ENCODE results near the gene TGOLN2. TPM values are rescaled to one million over a fixed set of nuclear protein-coding genes. Genes with fewer than 3 reads are reported as not detected.
"Not testable (repeated sequence)": the region's sequence is repeated elsewhere in the genome, so short reads cannot be mapped to it uniquely, and the experiment has no call there.

Gene TGOLN2
- total and polyA plus RNA-seq, 2 of the 13 experiments (the other 11 are each of a cell fraction or from before 2014, with no cell fraction given): 99.6 to 155 TPM

DNA sequence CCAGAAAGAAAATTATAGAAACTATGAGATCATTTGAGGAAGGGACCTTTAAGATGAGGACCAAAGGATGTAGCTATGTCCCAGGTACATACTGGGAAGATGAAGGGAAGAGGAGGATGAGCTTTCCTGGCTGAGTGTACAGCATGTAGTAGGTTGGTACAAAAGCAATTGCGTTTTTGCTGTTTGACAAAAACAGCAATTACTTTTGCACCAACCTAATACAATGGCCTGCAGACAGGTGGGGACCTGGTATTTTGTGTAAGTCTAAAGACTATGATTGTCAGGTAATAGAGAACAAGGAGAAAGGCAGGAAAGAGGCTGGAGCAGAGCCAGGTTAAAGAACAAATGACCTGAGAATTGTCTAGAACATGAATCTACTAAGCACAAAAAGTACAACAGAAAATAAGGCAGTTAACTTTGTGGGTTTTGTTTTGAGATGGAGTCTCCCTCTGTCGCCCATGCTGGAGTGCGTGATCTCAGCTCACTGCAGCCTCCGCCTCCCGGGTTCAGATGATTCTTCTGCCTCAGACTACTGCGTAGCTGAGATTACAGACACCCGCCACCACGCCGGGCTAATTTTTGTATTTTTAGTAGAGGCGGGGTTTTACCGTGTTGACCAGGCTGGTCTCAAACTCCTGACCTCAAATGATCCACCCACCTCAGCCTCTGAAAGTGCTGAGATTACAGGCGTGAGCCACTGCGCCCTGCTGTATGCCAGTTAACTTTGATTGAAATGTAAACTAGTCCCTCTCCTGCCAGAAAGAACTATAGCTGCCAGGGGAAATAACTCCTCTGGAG, 3.2 kb upstream of the TGOLN2 start (continued):
- TF ChIP-seq RAD51 (IDR thresholded peaks at IDR 0.05; ENCODE audit: borderline replicate concordance): no peak
- TF ChIP-seq SRY (CRISPR knock-in tag; IDR thresholded peaks at IDR 0.05): no peak
- TF ChIP-seq, protein P1, sequence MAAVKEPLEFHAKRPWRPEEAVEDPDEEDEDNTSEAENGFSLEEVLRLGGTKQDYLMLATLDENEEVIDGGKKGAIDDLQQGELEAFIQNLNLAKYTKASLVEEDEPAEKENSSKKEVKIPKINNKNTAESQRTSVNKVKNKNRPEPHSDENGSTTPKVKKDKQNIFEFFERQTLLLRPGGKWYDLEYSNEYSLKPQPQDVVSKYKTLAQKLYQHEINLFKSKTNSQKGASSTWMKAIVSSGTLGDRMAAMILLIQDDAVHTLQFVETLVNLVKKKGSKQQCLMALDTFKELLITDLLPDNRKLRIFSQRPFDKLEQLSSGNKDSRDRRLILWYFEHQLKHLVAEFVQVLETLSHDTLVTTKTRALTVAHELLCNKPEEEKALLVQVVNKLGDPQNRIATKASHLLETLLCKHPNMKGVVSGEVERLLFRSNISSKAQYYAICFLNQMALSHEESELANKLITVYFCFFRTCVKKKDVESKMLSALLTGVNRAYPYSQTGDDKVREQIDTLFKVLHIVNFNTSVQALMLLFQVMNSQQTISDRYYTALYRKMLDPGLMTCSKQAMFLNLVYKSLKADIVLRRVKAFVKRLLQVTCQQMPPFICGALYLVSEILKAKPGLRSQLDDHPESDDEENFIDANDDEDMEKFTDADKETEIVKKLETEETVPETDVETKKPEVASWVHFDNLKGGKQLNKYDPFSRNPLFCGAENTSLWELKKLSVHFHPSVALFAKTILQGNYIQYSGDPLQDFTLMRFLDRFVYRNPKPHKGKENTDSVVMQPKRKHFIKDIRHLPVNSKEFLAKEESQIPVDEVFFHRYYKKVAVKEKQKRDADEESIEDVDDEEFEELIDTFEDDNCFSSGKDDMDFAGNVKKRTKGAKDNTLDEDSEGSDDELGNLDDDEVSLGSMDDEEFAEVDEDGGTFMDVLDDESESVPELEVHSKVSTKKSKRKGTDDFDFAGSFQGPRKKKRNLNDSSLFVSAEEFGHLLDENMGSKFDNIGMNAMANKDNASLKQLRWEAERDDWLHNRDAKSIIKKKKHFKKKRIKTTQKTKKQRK (IDR thresholded peaks at IDR 0.05; ENCODE audit: low read length): no peak
- TF ChIP-seq MAF1 (CRISPR knock-in tag; IDR thresholded peaks at IDR 0.05; ENCODE audit: borderline replicate concordance): no peak
- TF ChIP-seq HDAC6 (IDR thresholded peaks at IDR 0.05; ENCODE audit: low read depth, low read length): no peak
- no peak for TF ChIP-seq CREB1 (IDR thresholded peaks at IDR 0.05)
- 0 out of 2 replicates have a peak, but pooled peaks have one; percentile 15 for TF ChIP-seq CREB1 (CRISPR knock-in tag; IDR thresholded peaks at IDR 0.05)
- TF ChIP-seq ZNF788 (CRISPR knock-in tag; IDR thresholded peaks at IDR 0.05; ENCODE audit: borderline replicate concordance): no peak
- no peak for TF ChIP-seq ZKSCAN5 (CRISPR knock-in tag; IDR thresholded peaks at IDR 0.05)

DNA sequence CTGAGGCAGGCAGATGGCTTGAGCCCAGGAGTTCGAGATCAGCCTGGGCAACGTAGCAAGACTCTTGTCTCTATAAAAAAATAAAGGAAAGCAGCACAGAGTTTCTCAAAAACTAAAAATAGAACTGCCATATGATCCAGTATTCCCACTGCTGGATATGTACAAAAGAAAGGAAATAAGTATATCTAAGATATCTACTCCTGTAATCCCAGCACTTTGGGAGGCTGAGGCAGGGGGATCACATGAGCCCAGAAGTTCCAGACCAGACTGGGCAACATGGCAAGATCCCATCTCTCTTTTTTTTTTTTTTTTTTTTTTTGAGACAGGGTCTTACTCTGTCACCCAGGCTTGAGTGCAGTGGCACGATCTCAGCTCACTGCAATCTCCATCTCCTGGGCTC, 1.9 kb upstream of the TGOLN2 start:
- H3K9ac ChIP-seq (ENCODE audit: insufficient read depth, low read depth, low read length); ATAC-seq; CTCF ChIA-PET (ENCODE audit: low intra/inter-chr PET ratio, low total read pairs); H3K36me3 ChIP-seq (replicated peaks in 1 of 2; ENCODE audit: control insufficient read depth in 1 of 2, insufficient read depth in 2 of 2, low read length in 2 of 2); H3K27ac ChIP-seq (ENCODE audit: extremely low read length, insufficient read depth, low read length); FAIRE-seq; H3K4me2 ChIP-seq (ENCODE audit: low read depth, low read length); H2AFZ ChIP-seq (ENCODE audit: low read length); H3K9me3 ChIP-seq (ENCODE audit: low read length); DNase-seq (ENCODE audit: low spot score); in situ Hi-C loops (cut with HindIII; ENCODE audit: extremely low pct_ligation_motif_present, low pct_unique_long_range_greater_than_20kb); BruUV-seq (replicated peaks); H3K27me3 ChIP-seq (ENCODE audit: control insufficient read depth in 1 of 2, insufficient read depth in 2 of 2, low read length in 2 of 2); H3K4me3 ChIP-seq (replicated peaks in 1 of 3; ENCODE audit: insufficient read depth in 1 of 3, low read depth in 2 of 3, low read length in 3 of 3): not testable (repeated sequence)
- H3K4me1 ChIP-seq (ENCODE audit: insufficient read depth, low read length): peaks cover 25% of the 10 kb centered on the region
- peaks cover 38% of the 10 kb centered on the region for H3K79me2 ChIP-seq (ENCODE audit: insufficient read depth, low read length)
- peaks cover 12% of the 10 kb centered on the region; the same call in 1 of the 2 replicates for H4K20me1 ChIP-seq (ENCODE audit: insufficient read depth, low read length)
- 90% methylated on average over 3 of the region's 3 CpGs for WGBS (ENCODE audit: low lambda C conversion rate)
- TF ChIP-seq ZNF121 (CRISPR knock-in tag; IDR thresholded peaks at IDR 0.05): peak; percentile 80; the same call in 1 of the 2 replicates
- POLR2A ChIA-PET: interaction anchor here (6.2 kb wide), 1 partner anchor 23 kb away, joined by 142 read pairs; the partner anchor contains the start of genes ELMOD3 and RETSAT
- intact Hi-C loops (cut with micrococcal nuclease; ENCODE audit: unreplicated experiment): loop anchor here (5.0 kb wide), 2 partner anchors 143 to 223 kb away; no protein-coding TSS in a partner anchor

Measured in HepG2 (cell line).